ENCODE measurements around the gene MRPL51. TPM values are rescaled to one million over a fixed set of nuclear protein-coding genes. Genes with fewer than 3 reads are reported as not detected.
A peak's percentile ranks its signal among the peaks of the same experiment; 100 is the strongest.

MRPL51 gene
- total and polyA plus RNA-seq, 11 donors = 95.6 to 300 (median 223) TPM

GRCh38 chr12:6535960-6536847 is 43.1 kb upstream of the MRPL51 start:
- WGBS, 4 donors = 29 to 43% (median 36%) methylated on average over 9 to 10 of the region's 10 CpGs
- Histone ChIP-seq H3K27ac (peak overlapping the region; percentile 90 to 100 (median 96)), H3K27me3 (no peaks in the 10 kb centered on the region), H3K9me3 (no peaks in the 10 kb centered on the region), H3K4me1 (peaks cover 1 to 75% (median 59%) of the 10 kb centered on the region in 12 donors), H3K36me3 (peaks cover 0 to 57% (median 45%) of the 10 kb centered on the region in 9 donors), H3K4me3 (peak overlapping the region; percentile 64 to 100 (median 90))
- ATAC-seq = no peak
- no peak for DNase-seq
- no peak for TF ChIP-seq POLR2A (IDR thresholded peaks at IDR 0.05)
- no peak for TF ChIP-seq CTCF (IDR thresholded peaks at IDR 0.05)
- intact Hi-C loops (cut with DNase I) = loop anchor here (1.0 to 10.0 kb wide), 11 partner anchors 17 to 201 kb away; partner anchors contain the start of genes VAMP1 (in 2 of the 10) and MRPL51 (in 1 of the 10)

- H3K27me3 ChIP-seq = no peaks in the 10 kb centered on the region
- TF ChIP-seq CTCF (IDR thresholded peaks at IDR 0.05) = no peak
- no peak for TF ChIP-seq POLR2A (IDR thresholded peaks at IDR 0.05)
- peak overlapping the region; percentile 90 to 100 (median 96) for H3K27ac ChIP-seq
- ATAC-seq (no peak), DNase-seq (no peak)
- peaks cover 0 to 62% (median 50%) of the 10 kb centered on the region in 9 donors for H3K36me3 ChIP-seq
- no peaks in the 10 kb centered on the region for H3K9me3 ChIP-seq
- 0 to 5% (median 2%) methylated on average over 6 of the region's 6 CpGs for WGBS, 4 donors
- peaks cover 0 to 69% (median 53%) of the 10 kb centered on the region in 12 donors for H3K4me1 ChIP-seq
- intact Hi-C loops (cut with DNase I) = loop anchor here (2.0 to 10.0 kb wide), 10 partner anchors 17 to 201 kb away; partner anchors contain the start of genes VAMP1 (in 2 of the 10) and MRPL51 (in 1 of the 10)
- H3K4me3 ChIP-seq = peak overlapping the region; percentile 64 to 100 (median 90)
Measured at GRCh38 chr12:6535697-6535946, 42.6 kb upstream of the MRPL51 start.

- WGBS, 4 donors = 0% methylated on average over 37 to 52 of the region's 52 CpGs
- peak overlapping the region; percentile 90 to 100 (median 96) for H3K27ac ChIP-seq
- H3K27me3 ChIP-seq = no peaks in the 10 kb centered on the region
- TF ChIP-seq CTCF (IDR thresholded peaks at IDR 0.05) = peak in 1 of 12 donors; percentile 6
- no peak for TF ChIP-seq POLR2A (IDR thresholded peaks at IDR 0.05)
- H3K36me3 ChIP-seq = peaks cover 0 to 64% (median 54%) of the 10 kb centered on the region in 9 donors
- no peaks in the 10 kb centered on the region for H3K9me3 ChIP-seq
- ATAC-seq = peak in 3 of 4 donors; percentile 7 to 29 (median 21)
- peak; percentile 73 to 89 (median 81) for DNase-seq
- H3K4me3 ChIP-seq = peak overlapping the region; percentile 64 to 100 (median 90)
- peaks cover 0 to 66% (median 49%) of the 10 kb centered on the region in 12 donors for H3K4me1 ChIP-seq
- intact Hi-C loops (cut with DNase I) = loop anchor here (1.0 to 10.0 kb wide), 12 partner anchors 18 to 200 kb away; partner anchors contain the start of genes MRPL51 (in 6 of the 10), NCAPD2 (in 5 of the 10) and VAMP1 (in 3 of the 10)
Measured at GRCh38 chr12:6534945-6535696, 42.1 kb upstream of the MRPL51 start.

Measured in heart left ventricle (tissue), 16 donors.